GM12891 (cell line): ENCODE measurements around the gene SDF4.
A peak's percentile ranks its signal among the peaks of the same experiment; 100 is the strongest.
"Not testable (repeated sequence)": the region's sequence is repeated elsewhere in the genome, so short reads cannot be mapped to it uniquely, and the experiment has no call there.

Experiments
- DNase-seq: peaks from one replicate; pipeline ENCODE4 v3.0.0; 2011; ENCODE audit warnings: low spot score; ENCODE audit not compliant: insufficient read length
- FAIRE-seq: peaks from 2 replicates; lab custom pipeline; 2011; peaks lifted over from hg19 to GRCh38; lab: Jason Lieb, UNC
- PAX5 ChIP-seq: IDR thresholded peaks from 2 replicates; pipeline ENCODE4 v1.6.1; 2011; ENCODE audit warnings: low read length, moderate library complexity, mild to moderate bottlenecking; ENCODE audit not compliant: insufficient read depth, severe bottlenecking
- POLR2A ChIP-seq: IDR thresholded peaks from 2 replicates; pipeline ENCODE4 v1.6.1; 2011; ENCODE audit warnings: low read depth, low read length, control low read depth
- POLR2AphosphoS5 ChIP-seq: IDR thresholded peaks from 2 replicates; pipeline ENCODE4 v1.6.1; 2011; ENCODE audit warnings: low read depth, low read length, control low read depth
- POU2F2 ChIP-seq: IDR thresholded peaks from 2 replicates; pipeline ENCODE4 v1.6.1; 2011; ENCODE audit warnings: low read depth, mild to moderate bottlenecking, control low read depth, low read length, moderate library complexity
- SPI1 ChIP-seq: IDR thresholded peaks from 2 replicates; pipeline ENCODE4 v1.6.1; 2011; ENCODE audit warnings: low read depth, low read length, control low read depth
- TAF1 ChIP-seq: IDR thresholded peaks from 2 replicates; pipeline ENCODE4 v1.6.1; 2011; ENCODE audit warnings: low read depth, low read length, control low read depth

SDF4 gene

GRCh38 chr1:1250786-1251284, 19.0 kb upstream of the SDF4 start:
- DNase-seq: peak; percentile 85
- FAIRE-seq: no peak
- TF ChIP-seq PAX5: no peak
- TF ChIP-seq POLR2A: peak; percentile 61
- peak; percentile 64 for TF ChIP-seq POLR2AphosphoS5
- 0 out of 2 replicates have a peak, but pooled peaks have one; percentile 26 for TF ChIP-seq TAF1
- no peak for TF ChIP-seq POU2F2

- not testable (repeated sequence) for DNase-seq, FAIRE-seq
These were observed 16.5 kb upstream of the SDF4 start for GRCh38 chr1:1248009-1248913.

- no peak for FAIRE-seq
- no peak for TF ChIP-seq POLR2A
- TF ChIP-seq PAX5: no peak
- no peak for TF ChIP-seq POU2F2
- TF ChIP-seq POLR2AphosphoS5: no peak
- TF ChIP-seq TAF1: no peak
- no peak for TF ChIP-seq SPI1
- no peak for DNase-seq
These were observed 15.6 kb upstream of the SDF4 start for GRCh38 chr1:1247341-1247913.

DNA sequence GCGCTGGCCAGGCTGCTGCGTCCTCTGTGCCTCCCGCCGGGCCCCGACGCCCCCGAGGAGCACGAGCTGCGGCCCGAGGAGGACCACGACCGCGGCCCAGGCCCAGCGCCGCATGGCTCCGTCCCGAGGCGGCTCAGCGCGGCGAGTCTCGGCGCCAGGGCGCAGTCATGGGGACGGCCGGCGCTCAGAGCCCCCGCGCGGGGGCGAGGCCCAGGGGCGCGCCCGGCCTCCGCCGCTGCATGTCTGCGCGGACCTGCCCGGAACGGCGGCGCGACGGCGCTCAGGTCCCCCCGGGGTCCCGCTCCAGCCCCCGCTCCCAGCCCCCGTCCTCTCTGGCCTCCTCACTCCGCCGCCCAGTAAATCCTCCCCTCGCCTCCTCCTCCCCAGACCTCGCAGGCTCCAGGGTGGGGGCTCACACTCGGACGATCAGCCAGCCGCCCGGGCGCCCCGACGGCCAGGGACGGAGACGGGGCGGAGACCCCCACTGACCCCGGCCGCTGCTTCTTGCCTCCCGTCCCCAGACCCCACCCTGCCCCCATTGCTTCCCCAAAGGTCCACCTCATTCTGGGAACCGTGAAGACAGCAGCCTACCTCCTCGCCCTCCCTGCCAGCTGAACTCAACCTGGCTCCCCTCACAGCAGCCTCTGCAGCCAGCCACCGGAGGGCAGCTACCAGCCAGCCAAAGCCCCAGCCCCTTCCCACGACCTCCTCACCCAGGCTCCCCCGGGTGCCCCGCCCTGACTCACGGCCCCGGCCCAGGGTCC, 15.0 kb upstream of the SDF4 start, which contains the start of gene C1QTNF12:
Gene C1QTNF12, minus strand, starts transcription at position 146 of the 764 bp plus-strand sequence. Its CDS starts 32 bp downstream, at position 114.
- no peak for TF ChIP-seq PAX5
- no peak for TF ChIP-seq SPI1
- TF ChIP-seq POLR2A: no peak
- no peak for TF ChIP-seq POU2F2
- no peak for TF ChIP-seq TAF1
- TF ChIP-seq POLR2AphosphoS5: no peak
- no peak for FAIRE-seq
- no peak for DNase-seq

DNA sequence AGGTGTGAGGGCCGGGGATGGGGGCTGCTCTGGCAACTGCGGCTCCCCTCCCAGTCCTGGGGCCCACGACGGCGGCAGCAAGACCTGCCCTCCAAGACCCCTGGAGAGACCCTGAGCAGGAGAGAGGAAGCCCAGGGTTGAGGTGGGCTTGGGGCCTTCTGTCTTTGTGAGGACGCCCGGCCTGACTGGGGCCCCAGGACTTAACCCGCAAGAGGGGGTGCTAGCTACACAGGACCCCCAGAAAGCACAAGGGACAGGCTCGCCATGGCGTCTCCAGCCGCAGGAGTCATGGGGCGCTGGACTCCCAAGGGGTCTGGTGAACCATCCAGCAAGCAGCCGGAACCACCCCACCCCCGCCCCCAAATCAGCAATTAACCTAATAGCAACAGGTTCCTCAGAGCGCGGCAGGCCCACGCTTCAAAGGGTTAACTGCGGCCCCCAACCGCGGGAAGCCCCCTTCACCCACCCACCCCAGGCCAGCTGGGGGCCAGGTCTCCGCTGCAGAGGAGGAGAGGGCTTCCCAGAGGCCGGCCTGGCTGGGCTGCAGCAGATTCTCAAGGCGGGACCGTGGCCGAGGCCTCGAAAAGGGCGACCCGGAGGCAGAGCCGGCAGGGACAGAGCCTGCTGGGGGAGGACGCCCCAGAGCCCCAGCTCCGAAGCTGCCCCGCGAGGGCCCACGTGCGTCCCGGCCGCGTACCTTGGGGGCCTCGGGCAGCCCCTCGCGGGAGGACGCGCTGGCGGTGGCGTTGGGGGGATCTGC, 14.2 kb upstream of the SDF4 start:
- FAIRE-seq (no peak), DNase-seq (no peak)
- no peak for TF ChIP-seq POU2F2
- no peak for TF ChIP-seq POLR2AphosphoS5
- TF ChIP-seq PAX5: no peak
- no peak for TF ChIP-seq TAF1
- no peak for TF ChIP-seq SPI1
- no peak for TF ChIP-seq POLR2A

DNA sequence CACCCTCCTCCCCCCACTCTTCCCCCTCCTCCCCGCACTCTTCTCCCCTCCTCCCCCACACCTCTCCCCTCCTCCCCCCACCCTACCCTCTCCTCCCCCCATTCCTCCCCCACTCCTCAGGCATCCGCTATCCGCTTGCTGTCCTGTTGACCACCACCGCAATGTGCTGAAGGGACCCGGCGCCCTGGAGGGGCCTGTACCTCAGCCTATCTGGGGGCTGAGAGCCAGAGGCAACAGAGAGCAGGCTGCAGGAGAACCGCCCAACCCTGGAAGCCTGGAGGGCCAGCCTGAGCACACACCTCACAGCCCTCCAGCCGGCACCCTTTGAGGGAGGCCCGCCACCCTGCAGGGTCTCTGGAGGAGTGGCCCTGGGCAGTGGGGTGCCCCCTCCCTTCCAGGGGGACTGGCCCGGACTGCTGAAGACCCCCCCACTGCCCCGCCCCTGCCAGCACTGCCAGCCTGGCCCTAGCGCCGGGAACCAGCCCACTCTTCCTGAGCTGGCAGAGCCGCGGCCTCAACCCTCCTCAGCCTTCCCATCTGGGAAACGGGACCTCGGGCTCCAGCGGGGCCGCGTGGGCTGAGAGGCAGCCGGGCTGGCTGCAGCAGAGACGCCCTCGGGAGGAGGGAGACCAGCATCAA, 13.5 kb upstream of the SDF4 start:
- no peak for FAIRE-seq
- no peak for DNase-seq
- TF ChIP-seq TAF1: no peak
- TF ChIP-seq PAX5: no peak
- TF ChIP-seq POLR2AphosphoS5: no peak
- TF ChIP-seq SPI1: no peak
- TF ChIP-seq POLR2A: no peak
- TF ChIP-seq POU2F2: no peak

GRCh38 chr1:1244192-1244811, 12.5 kb upstream of the SDF4 start:
- TF ChIP-seq TAF1 (no peak), POLR2AphosphoS5 (no peak), SPI1 (no peak), POU2F2 (no peak), POLR2A (no peak), PAX5 (no peak)
- DNase-seq (no peak), FAIRE-seq (no peak)

DNA sequence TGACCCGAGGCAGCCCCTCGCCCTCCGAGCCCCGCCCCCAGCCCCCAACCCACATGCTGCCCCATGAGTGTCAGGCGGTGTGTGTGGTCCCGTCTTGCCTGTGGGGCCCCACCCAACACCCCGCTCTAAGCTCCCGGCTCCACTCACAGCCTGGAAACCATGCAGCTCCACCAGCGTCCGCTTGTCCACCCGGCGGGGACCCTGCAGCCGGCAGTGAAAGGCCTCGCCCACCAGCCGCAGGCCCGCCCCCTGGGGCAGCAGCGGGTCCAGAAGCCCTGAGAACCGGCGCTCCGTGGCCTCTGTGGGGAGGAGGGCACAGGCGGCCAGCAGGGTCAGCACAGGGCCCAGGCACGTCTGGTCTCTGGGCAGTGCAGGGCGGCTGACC, 12.0 kb upstream of the SDF4 start:
- DNase-seq (no peak), FAIRE-seq (no peak)
- TF ChIP-seq TAF1 (no peak), POLR2A (no peak), POLR2AphosphoS5 (no peak), POU2F2 (no peak), SPI1 (no peak), PAX5 (no peak)
